ENCODE data around the gene VSIG4.

- TF ChIP-seq POLR2A (IDR thresholded peaks at IDR 0.05): no peak
- TF ChIP-seq CTCF (IDR thresholded peaks at IDR 0.05): no peak
Observed at GRCh38 chrX:66071126-66071525, 31.2 kb upstream of the VSIG4 start.
